ENCODE results near the gene PATJ. TPM values are rescaled to one million over a fixed set of nuclear protein-coding genes. Genes with fewer than 3 reads are reported as not detected.

Gene PATJ
- polyA plus RNA-seq, 1 donor from 2014 or later, result 7.8 TPM

GRCh38 chr1:62111084-62111483 is 368.8 kb downstream of the PATJ start:
- no peaks in the 10 kb centered on the region for H3F3A ChIP-seq (ENCODE audit: insufficient read depth, low read length, poor library complexity, severe bottlenecking)
- no peak overlapping the region for H2AFZ ChIP-seq (ENCODE audit: low read depth, low read length)
- H3K4me2 ChIP-seq (ENCODE audit: low read length), result no peak overlapping the region
- no peaks in the 10 kb centered on the region for H3K79me2 ChIP-seq (replicated peaks; ENCODE audit: insufficient read depth, low read length)
- no peaks in the 10 kb centered on the region for H3K27me3 ChIP-seq (ENCODE audit: insufficient read depth, low read depth, low read length)
- TF ChIP-seq EZH2 (IDR thresholded peaks at IDR 0.05; ENCODE audit: borderline replicate concordance, insufficient read depth, low read length, poor library complexity, severe bottlenecking) (no peak), RAD21 (conservative IDR thresholded peaks at IDR 0.05) (peak; percentile 60), SMC3 (conservative IDR thresholded peaks at IDR 0.05; ENCODE audit: poor library complexity) (peak; percentile 46), CTCF (IDR thresholded peaks at IDR 0.05; ENCODE audit: poor library complexity, severe bottlenecking) (peak; percentile 59), REST (IDR thresholded peaks at IDR 0.05; ENCODE audit: borderline replicate concordance) (no peak)
- no peak overlapping the region for H3K4me3 ChIP-seq (ENCODE audit: low read length)
- H3K9me2 ChIP-seq (ENCODE audit: insufficient read depth, low read length), result no peaks in the 10 kb centered on the region
- no peak overlapping the region for H3K27ac ChIP-seq (ENCODE audit: low read length)
- no peaks in the 10 kb centered on the region for H4K20me1 ChIP-seq (ENCODE audit: insufficient read depth)
- no peak overlapping the region for H3K9ac ChIP-seq (ENCODE audit: low read length)
- no peaks in the 10 kb centered on the region for H3K9me3 ChIP-seq (ENCODE audit: low read length)
- H3K36me3 ChIP-seq (ENCODE audit: insufficient read depth, low read length), result no peaks in the 10 kb centered on the region

- Histone ChIP-seq H3K9me2 (ENCODE audit: insufficient read depth, low read length) (no peaks in the 10 kb centered on the region), H3F3A (ENCODE audit: insufficient read depth, low read length, poor library complexity, severe bottlenecking) (no peaks in the 10 kb centered on the region), H3K36me3 (ENCODE audit: insufficient read depth, low read length) (no peaks in the 10 kb centered on the region), H3K4me3 (ENCODE audit: low read length) (no peak overlapping the region), H3K79me2 (replicated peaks; ENCODE audit: insufficient read depth, low read length) (no peaks in the 10 kb centered on the region), H3K9me3 (ENCODE audit: low read length) (no peaks in the 10 kb centered on the region), H3K27me3 (ENCODE audit: insufficient read depth, low read depth, low read length) (no peaks in the 10 kb centered on the region), H3K4me2 (ENCODE audit: low read length) (no peak overlapping the region), H3K27ac (ENCODE audit: low read length) (no peak overlapping the region), H4K20me1 (ENCODE audit: insufficient read depth) (no peaks in the 10 kb centered on the region), H3K9ac (ENCODE audit: low read length) (no peak overlapping the region), H2AFZ (ENCODE audit: low read depth, low read length) (no peak overlapping the region)
- TF ChIP-seq TAF1 (IDR thresholded peaks at IDR 0.05; ENCODE audit: low read depth), result no peak
- TF ChIP-seq MXI1 (conservative IDR thresholded peaks at IDR 0.05; ENCODE audit: poor library complexity, severe bottlenecking), result no peak
- TF ChIP-seq EP300 (conservative IDR thresholded peaks at IDR 0.05; ENCODE audit: poor library complexity, severe bottlenecking), result no peak
- TF ChIP-seq EZH2 (IDR thresholded peaks at IDR 0.05; ENCODE audit: borderline replicate concordance, insufficient read depth, low read length, poor library complexity, severe bottlenecking), result no peak
- TF ChIP-seq POLR2AphosphoS5 (IDR thresholded peaks at IDR 0.05), result no peak
- TF ChIP-seq REST (IDR thresholded peaks at IDR 0.05; ENCODE audit: borderline replicate concordance), result no peak
- TF ChIP-seq CTCF (IDR thresholded peaks at IDR 0.05; ENCODE audit: poor library complexity, severe bottlenecking), result no peak
- no peak for TF ChIP-seq RAD21 (conservative IDR thresholded peaks at IDR 0.05)
- TF ChIP-seq SMC3 (conservative IDR thresholded peaks at IDR 0.05; ENCODE audit: poor library complexity), result no peak
Observed at GRCh38 chr1:62113507-62113906, 371.2 kb downstream of the PATJ start.

Data from neural cell (in vitro differentiated cells).